Astrocyte (in vitro differentiated cells and primary cell): ENCODE data around the gene SLC22A31. TPM values are rescaled to one million over a fixed set of nuclear protein-coding genes. Genes with fewer than 3 reads are reported as not detected.

Source experiments
- DNase-seq: peaks from one replicate; pipeline ENCODE4 v3.0.0-alpha.2; 2010; ENCODE audit warnings: low read depth
- FAIRE-seq: peaks from 2 replicates; lab custom pipeline; 2011; peaks lifted over from hg19 to GRCh38; lab: Jason Lieb, UNC
- H2AFZ ChIP-seq: 2 replicates; pipeline ENCODE4 v1.6.0; 2012; ENCODE audit warnings: low read depth, low read length, inconsistent platforms
- H3K27ac ChIP-seq: 2 replicates; pipeline ENCODE4 v1.5.1; 2011; ENCODE audit warnings: low read depth, low read length, inconsistent platforms
- H3K27me3 ChIP-seq: 2 replicates; pipeline ENCODE4 v1.6.0; 2011; ENCODE audit warnings: low read length, inconsistent platforms; ENCODE audit not compliant: insufficient read depth
- H3K36me3 ChIP-seq: 2 replicates; pipeline ENCODE4 v1.5.1; 2011; ENCODE audit warnings: low read length, inconsistent platforms; ENCODE audit not compliant: insufficient read depth
- H3K4me1 ChIP-seq: 2 replicates; pipeline ENCODE4 v1.5.1; 2011; ENCODE audit warnings: low read length, inconsistent platforms; ENCODE audit not compliant: insufficient read depth
- H3K4me2 ChIP-seq: 2 replicates; pipeline ENCODE4 v1.6.0; 2012; ENCODE audit warnings: low read length, inconsistent platforms
- H3K4me3 ChIP-seq: 2 replicates; pipeline ENCODE4 v1.5.1; 2011; ENCODE audit warnings: low read depth, mild to moderate bottlenecking, low read length, inconsistent platforms; ENCODE audit not compliant: insufficient read depth
- H3K79me2 ChIP-seq: 2 replicates; pipeline ENCODE4 v1.6.0; 2012; ENCODE audit warnings: mild to moderate bottlenecking, low read length, inconsistent platforms; ENCODE audit not compliant: insufficient read depth
- H3K9ac ChIP-seq: 2 replicates; pipeline ENCODE4 v1.6.0; 2012; ENCODE audit warnings: mild to moderate bottlenecking, low read length, inconsistent platforms
- H3K9me3 ChIP-seq: 2 replicates; pipeline ENCODE4 v1.5.1; 2012; ENCODE audit warnings: low read depth, mild to moderate bottlenecking, low read length, inconsistent platforms; ENCODE audit not compliant: insufficient read depth
- H4K20me1 ChIP-seq: 2 replicates; pipeline ENCODE4 v1.6.0; 2012; ENCODE audit warnings: low read length, inconsistent platforms; ENCODE audit not compliant: insufficient read depth
- H3K27ac Mint-ChIP-seq: one replicate; pipeline ENCODE4 v1.8.0; 2021; ENCODE audit warnings: mild to moderate bottlenecking, mixed read lengths; ENCODE audit not compliant: unreplicated experiment
- H3K27me3 Mint-ChIP-seq: one replicate; pipeline ENCODE4 v1.8.0; 2021; ENCODE audit warnings: low read depth, mixed read lengths; ENCODE audit not compliant: unreplicated experiment
- H3K36me3 Mint-ChIP-seq: one replicate; pipeline ENCODE4 v1.8.0; 2021; ENCODE audit warnings: low read depth, mixed read lengths; ENCODE audit not compliant: unreplicated experiment
- H3K4me1 Mint-ChIP-seq: one replicate; pipeline ENCODE4 v1.8.0; 2021; ENCODE audit warnings: low read depth, mixed read lengths; ENCODE audit not compliant: unreplicated experiment
- H3K4me3 Mint-ChIP-seq: one replicate; pipeline ENCODE4 v1.8.0; 2021; ENCODE audit warnings: mild to moderate bottlenecking, moderate library complexity, mixed read lengths; ENCODE audit not compliant: unreplicated experiment
- H3K9me3 Mint-ChIP-seq: one replicate; pipeline ENCODE4 v1.8.0; 2021; ENCODE audit warnings: mild to moderate bottlenecking, mixed read lengths; ENCODE audit not compliant: unreplicated experiment
- EZH2 ChIP-seq: IDR thresholded peaks from 2 replicates; pipeline ENCODE4 v1.6.1; 2012; ENCODE audit warnings: mild to moderate bottlenecking, low read length, inconsistent platforms; ENCODE audit not compliant: insufficient read depth
- total RNA-seq: library from RNA; stranded (reverse); gene quantifications from 2 replicates; pipeline ENCODE4 v1.2.1, GENCODE V29; 2021
- TF ChIP-seq, protein P1 (sequence below): IDR thresholded peaks from 2 replicates; pipeline ENCODE4 v1.5.1; 2011; ENCODE audit warnings: low read depth, mild to moderate bottlenecking, inconsistent platforms, low read length, moderate library complexity; ENCODE audit not compliant: insufficient read depth

SLC22A31 gene
- total RNA-seq, 1 donor from 2014 or later = 1.3 TPM

DNA sequence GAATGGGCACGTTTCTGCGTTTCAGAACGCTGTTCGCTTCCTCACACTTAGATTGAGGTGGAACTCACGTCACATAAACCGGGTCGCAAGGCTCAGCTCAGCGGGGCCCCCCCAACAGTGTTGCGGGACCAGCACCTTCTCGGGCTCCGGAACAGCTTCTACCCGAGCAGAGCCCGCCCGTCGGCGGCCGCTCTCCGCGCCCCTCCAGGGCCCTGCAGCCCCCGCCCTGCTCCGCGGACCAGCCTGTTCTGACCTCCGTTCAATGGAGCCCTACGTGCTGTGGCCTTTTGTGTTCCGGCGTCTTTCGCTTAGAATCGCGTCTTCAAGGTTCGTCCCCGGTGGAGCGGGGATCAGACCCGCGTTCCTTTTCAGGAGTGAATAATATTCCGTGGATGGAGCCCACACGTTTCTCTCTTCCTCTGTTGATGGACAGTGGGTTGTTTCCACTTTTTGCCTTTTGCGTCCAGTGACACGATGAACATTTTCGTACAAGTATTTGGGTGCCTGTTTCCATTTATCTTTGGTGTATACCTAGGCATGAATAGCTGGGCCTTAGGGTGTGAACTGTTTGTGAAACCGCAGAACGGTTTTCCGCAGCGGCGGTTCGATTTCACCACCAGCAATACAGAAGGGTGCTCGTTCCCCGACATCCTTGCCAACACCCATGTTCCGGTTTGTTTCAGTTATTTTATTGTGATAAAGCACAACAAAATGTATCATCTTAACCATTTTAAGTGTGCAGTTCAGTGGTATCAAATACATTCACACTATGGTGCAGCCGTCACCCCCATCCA is 2.3 kb upstream of the SLC22A31 start:
- FAIRE-seq (no peak), DNase-seq (no peak)
- H4K20me1 ChIP-seq = no peaks in the 10 kb centered on the region
- H3K36me3 ChIP-seq = no peaks in the 10 kb centered on the region
- no peak overlapping the region for H3K27ac ChIP-seq
- Mint-ChIP-seq H3K27me3 (peaks cover 34% of the 10 kb centered on the region), H3K4me1 (no peaks in the 10 kb centered on the region), H3K36me3 (no peaks in the 10 kb centered on the region), H3K9me3 (peaks cover 9% of the 10 kb centered on the region), H3K4me3 (peak overlapping the region; percentile 40), H3K27ac (peak overlapping the region; percentile 41)
- H3K79me2 ChIP-seq = no peaks in the 10 kb centered on the region
- TF ChIP-seq EZH2 = peak; percentile 53
- TF ChIP-seq, protein P1, sequence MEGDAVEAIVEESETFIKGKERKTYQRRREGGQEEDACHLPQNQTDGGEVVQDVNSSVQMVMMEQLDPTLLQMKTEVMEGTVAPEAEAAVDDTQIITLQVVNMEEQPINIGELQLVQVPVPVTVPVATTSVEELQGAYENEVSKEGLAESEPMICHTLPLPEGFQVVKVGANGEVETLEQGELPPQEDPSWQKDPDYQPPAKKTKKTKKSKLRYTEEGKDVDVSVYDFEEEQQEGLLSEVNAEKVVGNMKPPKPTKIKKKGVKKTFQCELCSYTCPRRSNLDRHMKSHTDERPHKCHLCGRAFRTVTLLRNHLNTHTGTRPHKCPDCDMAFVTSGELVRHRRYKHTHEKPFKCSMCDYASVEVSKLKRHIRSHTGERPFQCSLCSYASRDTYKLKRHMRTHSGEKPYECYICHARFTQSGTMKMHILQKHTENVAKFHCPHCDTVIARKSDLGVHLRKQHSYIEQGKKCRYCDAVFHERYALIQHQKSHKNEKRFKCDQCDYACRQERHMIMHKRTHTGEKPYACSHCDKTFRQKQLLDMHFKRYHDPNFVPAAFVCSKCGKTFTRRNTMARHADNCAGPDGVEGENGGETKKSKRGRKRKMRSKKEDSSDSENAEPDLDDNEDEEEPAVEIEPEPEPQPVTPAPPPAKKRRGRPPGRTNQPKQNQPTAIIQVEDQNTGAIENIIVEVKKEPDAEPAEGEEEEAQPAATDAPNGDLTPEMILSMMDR = no peak
- H3K9ac ChIP-seq = no peak overlapping the region
- H3K4me3 ChIP-seq = no peak overlapping the region
- peaks cover 4% of the 10 kb centered on the region for H3K9me3 ChIP-seq
- no peaks in the 10 kb centered on the region for H3K4me1 ChIP-seq
- peak overlapping the region; percentile 41 for H2AFZ ChIP-seq
- peak overlapping the region; percentile 50 for H3K4me2 ChIP-seq
- peaks cover 29% of the 10 kb centered on the region for H3K27me3 ChIP-seq

DNA sequence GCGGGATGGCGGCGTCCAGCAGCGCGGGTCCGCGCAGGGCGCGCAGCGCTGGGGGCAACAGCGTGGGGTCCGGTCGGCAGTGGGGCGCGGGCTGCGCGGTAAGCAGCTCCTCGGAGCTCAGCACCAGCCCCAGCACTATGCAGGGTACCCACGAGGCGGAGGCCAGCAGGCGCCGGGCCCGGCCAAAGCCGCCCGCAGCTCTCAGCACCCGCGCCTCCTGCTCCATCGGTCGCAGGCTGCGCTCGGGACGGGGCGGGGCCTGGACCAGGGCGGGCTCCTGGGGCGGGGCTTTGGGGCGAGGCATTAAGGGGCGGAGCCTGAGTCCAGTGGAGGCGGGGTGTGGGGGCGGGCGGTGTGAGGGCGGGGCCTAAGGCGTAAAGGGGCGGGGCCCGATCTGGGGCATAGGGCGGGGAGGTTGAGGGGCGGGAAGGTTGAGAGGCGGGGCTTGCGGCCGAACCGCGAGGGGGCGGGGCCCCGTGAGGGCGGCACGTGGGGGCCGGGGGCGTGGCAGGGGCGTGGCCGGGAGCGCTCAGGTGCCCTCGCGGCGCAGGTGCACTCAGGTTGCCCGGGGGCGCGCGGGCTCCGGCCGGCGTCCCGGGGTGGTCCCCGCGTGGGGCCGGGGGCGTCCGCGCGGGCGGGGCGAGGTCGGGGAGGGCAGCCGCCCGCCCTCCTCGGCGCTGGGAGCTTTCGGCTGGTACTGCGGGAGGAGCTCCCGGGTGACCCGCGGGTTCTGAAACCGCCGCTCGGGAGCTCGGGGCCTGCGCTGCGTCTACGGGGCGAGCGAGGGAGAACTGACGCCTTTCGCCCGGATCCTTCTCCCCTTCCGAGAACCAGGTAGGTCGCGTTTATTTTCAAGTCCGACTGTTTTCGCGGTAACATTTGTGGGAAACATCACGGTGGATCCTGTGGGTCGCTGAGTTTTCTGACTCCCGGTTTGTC is 1.4 kb upstream of the SLC22A31 start:
- peaks cover 4% of the 10 kb centered on the region for H3K9me3 ChIP-seq
- Mint-ChIP-seq H3K4me3 (no peak overlapping the region), H3K27me3 (peaks cover 37% of the 10 kb centered on the region), H3K36me3 (no peaks in the 10 kb centered on the region), H3K4me1 (no peaks in the 10 kb centered on the region), H3K27ac (no peak overlapping the region), H3K9me3 (peaks cover 9% of the 10 kb centered on the region)
- TF ChIP-seq, protein P1 = no peak
- TF ChIP-seq EZH2 = peak; percentile 53
- H3K4me1 ChIP-seq = no peaks in the 10 kb centered on the region
- H3K4me2 ChIP-seq = peak overlapping the region; percentile 74
- H3K36me3 ChIP-seq = no peaks in the 10 kb centered on the region
- H3K9ac ChIP-seq = no peak overlapping the region
- no peak overlapping the region for H3K4me3 ChIP-seq
- FAIRE-seq (no peak), DNase-seq (no peak)
- H3K27ac ChIP-seq = no peak overlapping the region
- H3K27me3 ChIP-seq = peaks cover 29% of the 10 kb centered on the region
- H2AFZ ChIP-seq = peak overlapping the region; percentile 41
- no peaks in the 10 kb centered on the region for H3K79me2 ChIP-seq
- no peaks in the 10 kb centered on the region for H4K20me1 ChIP-seq
